SW480 (cell line): ENCODE data around the gene FCGBP.
A peak's percentile ranks its signal among the peaks of the same experiment; 100 is the strongest.
"Not testable (repeated sequence)": the region's sequence is repeated elsewhere in the genome, so short reads cannot be mapped to it uniquely, and the experiment has no call there.

Source experiments
- DNase-seq: peaks from one replicate; pipeline ENCODE4 v3.0.0-alpha.2; 2016; ENCODE audit warnings: low spot score

Gene FCGBP

DNA sequence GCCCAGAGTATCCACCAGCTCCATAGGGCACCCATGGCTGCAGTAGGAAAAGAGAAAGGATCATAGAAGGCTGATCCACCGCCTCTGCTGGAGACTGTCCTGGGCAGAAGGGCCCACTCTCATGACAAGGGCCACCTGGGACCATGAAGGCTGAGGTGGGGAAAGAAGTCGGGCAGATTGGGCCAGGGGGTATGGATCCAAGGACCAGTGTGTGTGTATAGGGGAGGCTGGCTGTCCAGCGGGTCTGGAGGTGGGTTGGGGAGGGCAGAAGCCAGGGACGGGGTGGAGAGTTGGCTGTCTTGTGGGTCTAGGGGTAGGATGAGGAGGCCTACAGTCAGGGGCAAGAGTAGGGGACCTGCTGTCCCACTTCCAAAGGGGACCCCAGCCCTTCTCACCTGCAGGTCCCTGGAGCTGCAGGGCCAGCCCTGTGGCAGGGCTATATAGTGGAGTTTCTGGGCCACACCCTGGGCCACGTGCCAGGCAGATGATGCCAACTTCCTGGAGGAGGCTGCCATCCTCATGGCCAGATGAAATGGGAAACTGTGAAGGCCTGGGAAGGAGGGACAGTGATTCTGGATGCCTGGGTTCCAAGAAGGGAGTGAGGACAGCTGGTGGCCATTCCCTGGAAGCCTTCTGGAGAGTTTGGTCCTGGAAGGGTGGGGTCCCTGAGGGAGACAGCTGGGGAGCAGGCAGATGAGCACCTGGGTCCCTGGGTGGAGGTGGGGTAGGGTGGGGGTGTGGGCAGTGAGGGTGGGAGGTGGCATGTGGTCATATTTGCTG is at the start of gene FCGBP:
Gene FCGBP (minus strand): TSS at position 51 of the 780 bp plus-strand sequence.
- DNase-seq: no peak

DNA sequence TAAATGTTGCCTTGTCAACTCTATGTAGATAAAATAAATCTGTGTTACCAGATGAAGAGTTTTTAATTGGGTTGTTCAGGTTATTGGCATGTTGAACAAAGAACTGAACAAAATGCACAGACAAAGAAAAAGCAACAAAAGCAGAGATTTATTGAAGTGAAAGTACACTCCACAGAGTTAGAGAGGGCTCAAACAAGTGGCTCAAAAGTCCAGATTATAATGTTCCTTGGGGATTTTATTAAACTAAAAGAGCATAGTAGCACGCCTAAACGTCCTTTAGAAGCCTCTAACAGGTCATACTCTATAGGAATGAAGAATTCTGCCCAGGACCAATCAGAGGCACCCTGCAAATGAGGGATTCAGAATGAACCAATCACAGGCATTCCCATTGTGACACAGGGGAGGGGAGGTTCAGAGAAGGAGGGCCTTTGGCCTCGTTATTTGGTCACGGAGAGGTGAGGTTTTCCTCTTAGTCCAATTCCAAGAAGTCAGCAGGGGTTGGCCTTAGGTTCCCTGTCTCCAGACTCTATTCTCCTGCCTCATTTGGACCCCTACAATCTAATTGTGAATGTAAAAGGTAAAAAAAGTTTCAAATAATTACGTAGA is 49.4 kb upstream of the FCGBP start:
- no peak for DNase-seq

DNA sequence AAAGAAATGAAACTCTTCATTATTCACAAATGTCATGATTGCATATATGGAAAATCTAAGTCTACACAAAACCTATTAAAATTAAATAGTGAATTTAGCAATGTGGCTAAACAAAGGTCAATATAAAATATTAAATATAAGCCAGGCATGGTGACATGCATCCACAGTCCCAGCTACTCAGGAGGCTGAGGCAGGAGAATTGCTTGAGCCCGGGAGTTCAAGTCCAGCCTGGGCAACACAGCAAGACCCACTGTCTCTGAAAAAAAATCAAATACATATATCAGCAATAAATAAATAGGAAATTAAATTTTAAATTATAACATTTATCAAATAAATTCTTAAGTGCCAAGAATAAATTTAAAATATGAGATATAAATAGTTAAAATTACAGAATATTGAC is 48.4 kb upstream of the FCGBP start:
- no peak for DNase-seq

DNA sequence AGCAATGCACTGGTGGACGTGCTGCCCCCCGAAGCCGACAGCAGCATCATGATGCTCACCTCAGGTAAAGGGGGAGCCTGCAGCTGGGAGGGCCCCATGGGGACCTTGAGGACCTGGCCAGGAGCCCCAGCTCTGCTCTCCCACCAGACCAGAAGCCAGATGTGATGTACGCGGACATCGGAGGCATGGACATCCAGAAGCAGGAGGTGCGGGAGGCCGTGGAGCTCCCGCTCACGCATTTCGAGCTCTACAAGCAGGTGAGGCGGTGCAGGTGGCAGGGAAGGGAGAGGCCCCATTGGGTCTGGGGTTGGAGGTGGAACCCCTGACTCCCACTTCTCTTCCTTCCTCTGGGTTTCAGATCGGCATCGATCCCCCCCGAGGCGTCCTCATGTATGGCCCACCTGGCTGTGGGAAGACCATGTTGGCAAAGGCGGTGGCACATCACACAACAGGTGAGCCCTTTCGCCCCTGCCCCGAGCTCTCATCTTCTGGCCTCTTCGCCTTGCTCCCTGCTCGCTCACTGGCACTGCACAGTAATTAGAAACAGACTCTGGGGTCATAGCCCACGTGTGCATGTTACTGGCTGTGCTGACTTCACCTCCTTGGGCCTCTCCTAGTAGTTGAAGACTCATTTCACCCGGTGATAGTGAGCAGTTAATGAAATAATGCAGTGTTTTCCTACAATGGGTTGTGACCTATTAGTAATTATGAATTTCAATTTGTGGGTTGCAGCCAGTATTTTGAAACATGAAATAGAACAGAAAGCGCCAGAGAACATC is 40.1 kb upstream of the FCGBP start:
- no peak for DNase-seq

DNA sequence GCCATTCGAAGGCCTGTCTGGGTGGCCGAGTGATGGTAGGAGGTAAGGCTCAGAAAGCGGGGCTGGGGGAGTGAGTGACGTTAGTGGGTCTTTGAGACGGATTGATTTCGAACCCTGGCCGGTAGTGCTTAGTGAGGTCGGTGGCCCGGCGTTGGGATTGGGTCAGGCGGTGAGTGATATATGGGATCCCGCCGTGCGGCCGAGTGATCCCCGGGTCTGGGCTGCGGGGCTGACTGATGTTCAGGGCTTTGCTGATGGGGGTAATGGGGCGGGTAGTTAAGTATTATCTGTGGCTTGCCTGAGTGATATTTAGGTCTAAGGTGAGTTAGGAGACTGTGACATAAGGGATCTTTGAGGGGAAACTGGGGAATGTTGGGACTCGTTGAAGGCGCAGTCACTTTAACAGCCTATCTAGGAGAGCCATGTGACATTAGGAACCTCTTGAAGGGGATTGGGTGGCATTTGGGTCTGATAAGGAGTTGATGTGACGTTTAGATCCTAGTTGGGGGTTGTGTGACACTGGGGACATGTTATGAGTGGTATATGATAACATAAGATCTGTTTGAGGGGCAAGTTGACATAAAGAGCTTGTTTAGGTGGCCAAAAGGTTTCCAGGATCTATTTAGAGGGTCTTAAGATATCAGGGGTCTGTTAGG is 37.1 kb upstream of the FCGBP start:
- no peak for DNase-seq

DNA sequence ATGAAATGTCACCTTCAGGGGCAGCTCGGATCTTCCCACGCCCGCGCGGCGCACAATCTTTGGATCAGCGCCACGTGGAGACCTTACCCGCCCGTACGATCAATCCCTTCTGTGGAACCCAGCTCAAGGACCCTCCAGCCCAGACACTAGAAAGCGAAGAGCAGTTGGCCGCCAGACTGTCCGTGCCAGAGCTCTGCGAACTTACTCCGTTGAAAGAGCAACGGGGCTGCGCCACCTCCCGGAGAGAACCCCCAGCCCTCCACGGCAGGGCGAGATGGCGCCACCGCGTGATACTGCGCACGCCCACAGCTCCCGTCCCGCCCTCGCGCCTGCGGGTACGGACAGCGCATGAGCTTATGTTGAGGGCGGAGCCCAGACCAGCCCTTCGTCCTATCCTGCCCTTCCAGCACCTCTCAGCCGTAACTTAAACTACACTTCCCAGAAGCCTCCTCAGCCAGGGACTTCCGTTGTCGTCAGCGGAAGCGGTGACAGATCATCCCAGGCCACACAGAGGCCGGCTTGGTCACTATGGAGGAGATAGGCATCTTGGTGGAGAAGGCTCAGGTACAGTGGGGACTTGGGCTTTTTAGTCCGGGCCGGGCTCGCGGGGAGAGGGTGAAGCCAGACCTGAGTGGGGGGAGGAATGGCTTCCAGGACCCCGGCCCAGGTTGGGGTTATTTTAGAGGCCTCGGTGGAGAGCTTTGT is 36.4 kb upstream of the FCGBP start, which contains the start of gene PSMC4:
Gene PSMC4 (plus strand): TSS at position 491 of the 705 bp plus-strand sequence. CDS start 38 bp downstream, at position 529.
- peak; percentile 100 for DNase-seq

DNA sequence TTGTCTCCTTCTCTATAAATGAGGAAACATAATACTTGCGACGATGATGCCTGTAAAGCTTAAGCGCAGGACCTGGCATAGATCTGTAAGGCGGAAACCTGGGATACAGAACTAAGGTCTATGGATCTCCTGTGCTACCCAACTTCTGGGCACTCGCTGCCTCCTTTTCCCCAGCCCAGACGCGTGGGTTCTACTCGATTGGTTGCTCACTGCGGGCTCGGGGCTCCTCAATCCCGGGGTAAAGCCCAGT is 35.9 kb upstream of the FCGBP start:
- peak; percentile 70 for DNase-seq

DNA sequence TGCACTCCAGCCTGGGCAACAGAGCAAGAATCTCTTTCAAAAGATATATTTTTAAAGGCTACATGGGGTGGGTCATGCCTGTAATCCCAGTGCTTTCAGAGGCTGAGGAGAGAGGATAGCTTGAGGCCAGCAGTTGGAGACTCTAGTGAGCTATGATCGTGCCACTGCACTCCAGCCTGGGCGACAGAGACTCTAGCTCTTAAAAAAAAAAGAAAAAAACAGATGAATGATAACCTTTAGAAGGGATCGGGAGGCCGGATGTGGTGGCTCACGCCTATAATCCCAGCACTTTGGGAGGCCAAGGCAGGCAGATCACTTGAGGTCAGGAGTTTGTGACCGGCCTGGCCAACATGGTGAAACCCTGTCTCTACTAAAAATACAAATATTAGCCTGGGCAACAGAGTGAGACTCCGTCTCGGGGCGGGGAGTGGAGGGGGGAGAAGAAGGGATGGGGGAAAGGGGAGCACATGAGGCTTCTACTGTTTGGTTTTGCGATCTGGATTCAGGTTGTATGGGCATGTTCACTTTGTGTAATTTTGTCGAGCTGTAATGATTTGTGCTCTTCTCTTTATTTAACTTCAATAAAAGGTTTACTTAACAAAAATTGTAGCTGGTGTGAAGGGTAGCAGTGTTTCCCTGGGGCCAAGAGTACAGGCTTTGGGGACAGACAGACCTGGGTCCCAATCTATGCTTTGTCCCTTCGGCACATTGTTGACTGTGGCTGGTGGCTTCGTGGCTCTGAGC is 35.4 kb upstream of the FCGBP start:
- no peak for DNase-seq

DNA sequence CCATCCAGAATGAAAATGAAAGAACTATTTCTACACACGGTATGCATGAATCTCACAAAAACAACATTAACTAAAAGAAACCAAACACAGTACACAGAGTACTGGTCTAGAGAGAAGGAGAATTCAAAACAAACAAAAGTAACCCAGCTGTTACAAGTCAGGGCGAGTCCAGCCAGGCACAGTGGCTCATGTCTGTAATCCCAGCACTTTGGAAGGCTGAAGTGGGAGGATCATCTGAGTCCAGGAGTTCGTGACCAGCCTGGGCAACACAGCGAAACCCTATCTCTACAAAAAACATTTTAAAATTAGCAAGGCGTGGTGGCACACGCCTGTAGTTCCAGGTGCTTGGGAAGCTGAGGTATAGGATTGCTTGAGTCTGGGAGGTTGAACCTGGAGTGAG is 34.8 kb upstream of the FCGBP start:
- no peak for DNase-seq

DNA sequence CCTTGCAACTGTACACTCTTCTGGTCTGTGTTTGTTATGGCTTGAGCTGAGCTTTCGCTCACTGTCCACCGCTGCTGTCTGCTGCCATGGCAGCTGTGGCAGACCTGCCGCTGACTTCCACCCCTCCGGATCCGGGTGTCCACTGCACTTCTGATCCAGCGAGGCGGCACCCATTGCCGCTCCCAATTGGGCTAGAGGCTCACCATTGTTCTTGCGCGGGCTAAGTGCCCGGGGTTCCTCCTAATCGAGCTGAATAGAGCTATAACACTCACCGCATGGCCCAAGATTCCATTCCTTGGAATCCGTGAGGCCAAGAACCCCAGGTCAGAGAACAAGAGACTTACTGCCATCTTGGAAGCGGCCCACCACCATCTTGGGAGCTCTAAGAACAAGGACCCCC is 34.4 kb upstream of the FCGBP start:
- no peak for DNase-seq

DNA sequence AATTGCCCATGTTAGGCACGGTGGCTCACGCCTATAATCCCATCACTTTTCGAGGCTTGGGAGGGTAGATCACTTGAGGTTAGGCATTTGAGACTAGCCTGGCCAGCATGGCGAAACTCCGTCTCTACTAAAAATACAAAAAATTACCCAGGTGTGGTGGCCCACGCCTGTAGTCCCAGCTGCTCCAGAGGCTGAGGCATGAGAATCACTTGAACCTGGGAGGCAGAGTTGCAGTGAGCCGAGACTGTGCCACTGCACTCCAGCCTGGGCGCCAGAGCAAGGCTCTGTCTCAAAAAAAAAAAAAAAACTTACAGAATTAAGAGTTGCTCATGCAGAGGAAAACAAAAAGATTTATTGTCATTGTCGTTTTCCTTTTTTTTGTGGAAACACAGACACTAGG is 33.1 kb upstream of the FCGBP start:
- no peak for DNase-seq

DNA sequence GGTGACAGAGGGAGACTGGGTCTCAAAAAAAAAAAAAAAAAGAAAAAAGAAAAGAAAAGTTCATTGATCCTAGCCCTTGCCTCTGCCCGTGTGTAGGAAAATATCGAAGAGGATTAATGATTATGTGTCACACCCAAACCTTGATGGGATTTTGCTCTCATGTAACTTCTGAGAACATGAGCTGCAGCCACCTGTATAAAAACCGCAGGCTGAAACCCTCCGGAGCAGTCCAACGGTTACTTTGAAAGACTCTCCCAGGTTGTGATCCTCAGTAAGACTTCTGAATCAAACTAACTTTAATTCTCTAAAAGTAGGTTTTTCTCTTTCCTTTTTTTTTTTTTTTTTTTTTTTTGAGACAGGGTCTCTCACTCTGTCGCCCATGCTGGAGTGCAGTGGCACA is 32.2 kb upstream of the FCGBP start:
- DNase-seq: no peak

DNA sequence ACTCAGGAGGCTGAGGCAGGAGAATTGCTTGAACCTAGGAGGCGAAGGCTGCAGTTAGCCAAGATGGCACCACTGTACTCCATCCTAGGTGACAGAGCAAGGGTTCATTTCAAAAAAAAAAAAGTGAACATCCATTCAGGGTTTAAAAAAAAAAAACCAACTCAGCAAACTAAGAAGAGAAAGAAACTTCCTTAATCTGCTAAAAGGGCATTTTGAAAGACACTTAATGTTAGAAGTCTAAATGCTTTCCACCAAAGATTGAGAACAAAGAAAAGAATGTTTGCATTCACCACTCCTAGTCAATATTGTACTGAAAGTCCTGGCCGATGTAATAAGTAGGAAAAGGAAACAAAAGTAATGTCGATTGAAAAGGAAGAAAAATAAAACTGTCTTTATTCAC is 29.5 kb upstream of the FCGBP start:
- no peak for DNase-seq

DNA sequence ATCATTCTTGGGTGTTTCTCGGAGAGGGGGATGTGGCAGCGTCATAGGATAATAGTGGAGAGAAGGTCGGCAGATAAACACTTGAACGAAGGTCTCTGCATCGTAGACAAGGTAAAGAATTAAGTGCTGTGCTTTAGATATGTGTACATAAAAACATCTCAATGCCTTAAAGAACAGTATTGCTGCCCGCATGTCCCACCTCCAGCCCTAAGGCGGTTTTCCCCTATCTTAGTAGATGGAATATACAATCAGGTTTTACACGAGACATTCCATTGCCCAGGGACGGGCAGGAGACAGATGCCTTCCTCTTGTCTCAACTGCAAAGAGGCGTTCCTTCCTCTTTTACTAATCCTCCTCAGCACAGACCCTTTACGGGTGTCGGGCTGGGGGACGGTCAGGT is 25.0 kb upstream of the FCGBP start:
- DNase-seq: not testable (repeated sequence)

DNA sequence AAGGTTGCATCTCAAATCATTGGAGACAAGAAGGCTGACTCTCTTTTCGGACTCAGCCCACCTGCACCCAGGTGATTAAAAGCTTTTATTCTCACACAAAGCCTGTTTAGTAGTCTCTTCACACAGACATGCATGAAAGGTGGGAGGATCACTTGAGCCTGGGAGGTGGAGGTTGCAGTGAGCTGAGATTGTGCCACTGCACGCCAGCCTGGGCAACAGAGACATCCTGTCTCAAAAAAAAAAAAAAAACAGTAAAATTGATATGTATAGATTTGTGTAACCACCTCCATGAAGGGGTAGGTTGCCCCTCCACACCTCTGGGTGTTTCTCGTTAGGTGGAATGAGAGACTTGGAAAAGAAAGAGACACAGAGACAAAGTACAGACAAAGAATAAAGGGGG is 24.5 kb upstream of the FCGBP start:
- not testable (repeated sequence) for DNase-seq

DNA sequence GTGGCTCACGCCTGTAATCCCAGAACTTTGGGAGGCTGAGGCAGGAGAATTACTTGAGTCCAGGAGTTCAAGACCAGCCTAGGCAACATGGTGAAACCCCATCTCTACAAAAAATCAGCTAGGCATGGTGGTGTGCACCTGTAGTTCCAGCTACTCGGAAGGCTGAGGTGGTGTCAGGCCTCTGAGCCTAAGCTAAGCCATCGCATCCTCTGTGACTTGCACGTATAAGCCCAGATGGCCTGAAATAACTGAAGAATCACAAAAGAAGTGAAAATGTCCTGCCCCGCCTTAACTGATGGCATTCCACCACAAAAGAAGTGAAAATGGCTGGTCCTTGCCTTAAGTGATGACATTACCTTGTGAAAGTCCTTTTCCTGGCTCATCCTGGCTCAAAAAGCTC is 23.5 kb upstream of the FCGBP start:
- DNase-seq: not testable (repeated sequence)

DNA sequence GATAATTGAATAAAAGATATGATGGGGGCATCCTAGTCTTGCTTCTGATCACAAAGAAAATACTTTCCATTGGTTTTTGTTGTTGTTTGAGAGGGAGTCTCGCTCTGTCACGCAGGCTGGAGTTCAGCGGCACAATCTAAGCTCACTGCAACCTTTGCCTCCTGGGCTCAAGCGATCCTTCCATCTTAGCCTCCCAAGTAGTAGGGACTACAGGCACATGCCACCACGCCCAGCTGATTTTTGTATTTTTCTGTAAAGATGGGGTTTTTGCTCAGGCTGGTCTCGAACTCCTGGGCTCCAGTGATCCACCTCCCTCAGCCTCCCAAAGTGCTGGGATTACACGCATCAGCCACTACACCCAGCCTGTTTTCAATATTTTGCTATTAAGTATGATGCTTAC is 19.5 kb upstream of the FCGBP start:
- DNase-seq: no peak

DNA sequence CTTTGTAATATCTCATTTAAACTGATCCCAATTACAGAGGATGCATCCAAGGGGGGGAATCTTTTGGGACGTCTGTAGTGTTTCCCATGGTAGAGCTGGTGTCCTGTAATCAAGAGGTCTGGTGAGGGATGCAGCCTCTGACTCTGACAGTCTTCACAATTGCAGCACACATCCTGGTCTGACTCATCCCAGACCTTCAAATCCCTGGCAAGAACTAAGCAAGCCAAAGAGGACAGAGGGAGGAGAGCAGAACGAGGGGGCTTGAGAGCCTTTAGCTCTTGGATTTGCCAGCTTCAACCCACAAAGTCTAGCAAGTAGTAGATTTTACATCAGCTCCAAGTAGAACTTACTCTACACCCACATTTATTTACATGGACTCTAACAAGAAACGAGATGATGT is 17.3 kb upstream of the FCGBP start:
- DNase-seq: no peak

DNA sequence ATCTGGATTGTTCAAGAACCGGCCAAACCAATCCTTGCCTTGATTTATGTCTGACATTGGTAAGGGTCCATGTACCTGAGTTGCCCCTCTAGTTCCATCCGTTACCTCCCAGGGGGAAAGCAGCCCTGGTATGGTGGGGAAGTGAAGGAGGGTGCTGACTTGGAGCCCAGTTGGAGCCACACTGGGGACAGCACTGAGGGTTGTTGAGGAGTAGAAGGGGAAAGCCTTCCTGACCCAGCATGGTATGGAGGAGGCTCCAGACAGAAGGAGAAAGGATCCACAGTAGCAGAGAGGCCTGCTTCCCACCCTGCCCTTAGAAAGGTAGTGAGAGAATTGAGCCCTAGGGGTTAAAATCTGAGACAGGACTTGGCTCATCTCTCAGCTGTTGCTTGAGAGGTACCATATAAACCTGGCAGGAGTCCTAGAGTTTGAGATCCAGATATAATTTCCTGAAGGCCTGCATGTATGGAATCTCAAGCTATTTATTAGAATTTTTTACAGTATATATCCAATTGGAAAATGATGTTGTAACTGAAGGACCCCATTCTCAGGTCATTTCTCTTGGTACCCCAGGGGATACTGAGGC is 16.7 kb upstream of the FCGBP start:
- no peak for DNase-seq

DNA sequence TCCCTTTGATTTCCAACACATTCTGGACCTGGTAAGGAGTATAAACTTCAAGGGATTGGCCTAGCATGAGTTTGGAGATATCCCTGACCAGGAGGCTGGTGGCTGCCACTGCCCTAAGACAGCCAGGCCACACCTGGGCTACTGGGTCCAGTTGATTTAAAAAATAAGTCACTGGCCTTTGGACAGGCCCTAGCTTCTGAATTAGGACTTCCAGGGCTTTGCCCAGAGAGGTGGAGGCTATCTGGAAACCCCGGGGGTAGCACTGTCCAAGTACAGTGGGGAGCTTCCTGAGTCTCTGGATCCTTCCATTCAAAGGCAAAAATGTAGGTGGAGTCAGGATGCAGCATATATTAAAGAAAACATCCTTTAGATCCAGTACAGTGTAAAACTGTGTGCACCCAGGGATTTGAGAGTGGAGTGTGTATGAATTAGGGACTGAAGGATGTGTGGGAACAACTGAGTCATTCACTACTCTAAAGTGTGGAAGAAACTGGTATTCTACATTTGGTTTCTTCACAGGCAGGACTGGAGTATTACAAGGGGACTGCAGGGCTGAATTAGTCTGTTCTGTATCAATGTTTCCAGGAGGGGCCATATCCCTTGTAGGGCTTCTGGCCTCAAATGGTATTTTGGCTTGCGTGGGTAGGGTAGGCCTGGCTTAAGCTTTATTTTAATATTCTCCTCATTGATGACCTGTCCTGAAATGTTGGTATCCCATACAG is 14.8 kb upstream of the FCGBP start:
- no peak for DNase-seq
